ENCODE data around the gene CUL7. TPM values are rescaled to one million over a fixed set of nuclear protein-coding genes. Genes with fewer than 3 reads are reported as not detected.

Gene CUL7
- total and polyA plus RNA-seq, 9 of the 15 experiments (the other 6 are each of a cell fraction or from before 2014, with no cell fraction given) = 0.44 to 20.1 (median 8.6) TPM

DNA sequence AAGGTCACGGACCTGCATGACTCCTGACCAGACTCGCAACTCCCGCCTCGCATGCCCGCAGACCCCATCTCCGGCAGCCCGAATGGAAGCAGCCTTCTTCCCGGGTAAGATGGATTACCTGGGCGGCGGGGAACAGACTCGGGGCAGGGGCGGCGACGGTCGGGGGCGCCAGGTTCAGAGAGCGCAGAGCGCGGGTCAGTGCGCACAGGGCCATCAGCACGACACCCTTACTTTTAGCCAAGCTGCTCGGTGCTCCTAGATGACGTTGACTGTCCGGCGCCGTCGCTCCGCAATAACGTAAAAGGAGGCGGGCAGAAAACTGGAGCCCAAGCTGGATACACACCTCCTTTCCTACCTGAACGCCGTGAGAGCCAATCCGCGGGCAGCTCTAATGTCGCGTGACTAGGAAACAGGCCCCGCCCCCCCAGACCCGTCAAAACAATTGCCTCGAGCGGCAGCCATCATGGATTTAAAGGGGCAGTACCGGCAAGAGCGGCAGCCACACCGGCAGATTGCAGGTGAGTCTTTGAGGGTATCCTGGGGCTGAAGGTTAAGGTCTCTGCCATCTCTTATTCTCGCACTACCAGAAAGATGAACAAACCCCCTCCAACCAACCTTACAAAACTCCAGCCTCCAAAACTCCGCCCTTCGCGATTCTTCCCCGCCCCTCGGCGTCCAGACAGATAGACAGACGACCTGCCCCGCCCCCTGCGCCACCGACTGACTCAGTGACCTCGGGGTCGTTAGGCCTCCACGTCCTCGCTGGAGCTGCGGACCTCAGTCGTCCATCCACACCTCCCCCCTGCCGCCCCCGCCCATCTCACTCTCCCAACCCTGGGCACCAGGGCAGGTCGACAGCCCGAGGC lies 5.8 kb upstream of the CUL7 start, which contains the start of the genes KLC4 and MRPL2 (continued):
- TF ChIP-seq, protein P1, sequence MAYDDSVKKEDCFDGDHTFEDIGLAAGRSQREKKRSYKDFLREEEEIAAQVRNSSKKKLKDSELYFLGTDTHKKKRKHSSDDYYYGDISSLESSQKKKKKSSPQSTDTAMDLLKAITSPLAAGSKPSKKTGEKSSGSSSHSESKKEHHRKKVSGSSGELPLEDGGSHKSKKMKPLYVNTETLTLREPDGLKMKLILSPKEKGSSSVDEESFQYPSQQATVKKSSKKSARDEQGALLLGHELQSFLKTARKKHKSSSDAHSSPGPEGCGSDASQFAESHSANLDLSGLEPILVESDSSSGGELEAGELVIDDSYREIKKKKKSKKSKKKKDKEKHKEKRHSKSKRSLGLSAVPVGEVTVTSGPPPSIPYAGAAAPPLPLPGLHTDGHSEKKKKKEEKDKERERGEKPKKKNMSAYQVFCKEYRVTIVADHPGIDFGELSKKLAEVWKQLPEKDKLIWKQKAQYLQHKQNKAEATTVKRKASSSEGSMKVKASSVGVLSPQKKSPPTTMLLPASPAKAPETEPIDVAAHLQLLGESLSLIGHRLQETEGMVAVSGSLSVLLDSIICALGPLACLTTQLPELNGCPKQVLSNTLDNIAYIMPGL (CRISPR knock-in tag; IDR thresholded peaks at IDR 0.05) = peak; percentile 81
- TF ChIP-seq CBFA2T2 (conservative IDR thresholded peaks at IDR 0.05) = no peak
- TF ChIP-seq, protein P2, sequence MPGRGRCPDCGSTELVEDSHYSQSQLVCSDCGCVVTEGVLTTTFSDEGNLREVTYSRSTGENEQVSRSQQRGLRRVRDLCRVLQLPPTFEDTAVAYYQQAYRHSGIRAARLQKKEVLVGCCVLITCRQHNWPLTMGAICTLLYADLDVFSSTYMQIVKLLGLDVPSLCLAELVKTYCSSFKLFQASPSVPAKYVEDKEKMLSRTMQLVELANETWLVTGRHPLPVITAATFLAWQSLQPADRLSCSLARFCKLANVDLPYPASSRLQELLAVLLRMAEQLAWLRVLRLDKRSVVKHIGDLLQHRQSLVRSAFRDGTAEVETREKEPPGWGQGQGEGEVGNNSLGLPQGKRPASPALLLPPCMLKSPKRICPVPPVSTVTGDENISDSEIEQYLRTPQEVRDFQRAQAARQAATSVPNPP (IDR thresholded peaks at IDR 0.05; ENCODE audit: borderline replicate concordance, insufficient read depth, insufficient read length) = no peak
- peak; percentile 75; the same call in 1 of the 2 replicates for TF ChIP-seq HLTF (IDR thresholded peaks at IDR 0.05)
- no peak for TF ChIP-seq ZNF184 (CRISPR knock-in tag; IDR thresholded peaks at IDR 0.05)
- no peak for TF ChIP-seq SMARCA4 (IDR thresholded peaks at IDR 0.05)
- TF ChIP-seq, protein P3, sequence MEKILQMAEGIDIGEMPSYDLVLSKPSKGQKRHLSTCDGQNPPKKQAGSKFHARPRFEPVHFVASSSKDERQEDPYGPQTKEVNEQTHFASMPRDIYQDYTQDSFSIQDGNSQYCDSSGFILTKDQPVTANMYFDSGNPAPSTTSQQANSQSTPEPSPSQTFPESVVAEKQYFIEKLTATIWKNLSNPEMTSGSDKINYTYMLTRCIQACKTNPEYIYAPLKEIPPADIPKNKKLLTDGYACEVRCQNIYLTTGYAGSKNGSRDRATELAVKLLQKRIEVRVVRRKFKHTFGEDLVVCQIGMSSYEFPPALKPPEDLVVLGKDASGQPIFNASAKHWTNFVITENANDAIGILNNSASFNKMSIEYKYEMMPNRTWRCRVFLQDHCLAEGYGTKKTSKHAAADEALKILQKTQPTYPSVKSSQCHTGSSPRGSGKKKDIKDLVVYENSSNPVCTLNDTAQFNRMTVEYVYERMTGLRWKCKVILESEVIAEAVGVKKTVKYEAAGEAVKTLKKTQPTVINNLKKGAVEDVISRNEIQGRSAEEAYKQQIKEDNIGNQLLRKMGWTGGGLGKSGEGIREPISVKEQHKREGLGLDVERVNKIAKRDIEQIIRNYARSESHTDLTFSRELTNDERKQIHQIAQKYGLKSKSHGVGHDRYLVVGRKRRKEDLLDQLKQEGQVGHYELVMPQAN (IDR thresholded peaks at IDR 0.05; ENCODE audit: borderline replicate concordance) = peak; percentile 96
- no peak for TF ChIP-seq HIVEP1 (CRISPR knock-in tag; IDR thresholded peaks at IDR 0.05)
- peak; percentile 91 for TF ChIP-seq BHLHE40 (IDR thresholded peaks at IDR 0.05; ENCODE audit: low read length)
- TF ChIP-seq ZKSCAN8 (CRISPR knock-in tag; IDR thresholded peaks at IDR 0.05) = no peak
- TF ChIP-seq ZBTB1 (CRISPR knock-in tag; IDR thresholded peaks at IDR 0.05; ENCODE audit: borderline replicate concordance, low read depth) = no peak; the same call in 1 of the 2 replicates
- TF ChIP-seq MEF2A (IDR thresholded peaks at IDR 0.05; ENCODE audit: control insufficient read depth, low read depth, low read length) = no peak
- TF ChIP-seq SPI1 (IDR thresholded peaks at IDR 0.05; ENCODE audit: borderline replicate concordance, low read depth, low read length) = no peak
- no peak for TF ChIP-seq SREBF2 (CRISPR knock-in tag; IDR thresholded peaks at IDR 0.05)
- TF ChIP-seq, protein P4, sequence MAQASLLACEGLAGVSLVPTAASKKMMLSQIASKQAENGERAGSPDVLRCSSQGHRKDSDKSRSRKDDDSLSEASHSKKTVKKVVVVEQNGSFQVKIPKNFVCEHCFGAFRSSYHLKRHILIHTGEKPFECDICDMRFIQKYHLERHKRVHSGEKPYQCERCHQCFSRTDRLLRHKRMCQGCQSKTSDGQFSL (CRISPR knock-in tag; IDR thresholded peaks at IDR 0.05) = no peak
- TF ChIP-seq, protein P4 (tag; IDR thresholded peaks at IDR 0.05) = no peak
- TF ChIP-seq, protein P5, sequence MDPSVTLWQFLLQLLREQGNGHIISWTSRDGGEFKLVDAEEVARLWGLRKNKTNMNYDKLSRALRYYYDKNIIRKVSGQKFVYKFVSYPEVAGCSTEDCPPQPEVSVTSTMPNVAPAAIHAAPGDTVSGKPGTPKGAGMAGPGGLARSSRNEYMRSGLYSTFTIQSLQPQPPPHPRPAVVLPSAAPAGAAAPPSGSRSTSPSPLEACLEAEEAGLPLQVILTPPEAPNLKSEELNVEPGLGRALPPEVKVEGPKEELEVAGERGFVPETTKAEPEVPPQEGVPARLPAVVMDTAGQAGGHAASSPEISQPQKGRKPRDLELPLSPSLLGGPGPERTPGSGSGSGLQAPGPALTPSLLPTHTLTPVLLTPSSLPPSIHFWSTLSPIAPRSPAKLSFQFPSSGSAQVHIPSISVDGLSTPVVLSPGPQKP (CRISPR knock-in tag; IDR thresholded peaks at IDR 0.05) = no peak
- no peak for TF ChIP-seq SRSF7 (optimal IDR thresholded peaks at IDR 0.05; ENCODE audit: low read depth, low read length)
- no peak for TF ChIP-seq ELF2 (CRISPR knock-in tag; IDR thresholded peaks at IDR 0.05)
- TF ChIP-seq ZKSCAN3 (CRISPR knock-in tag; IDR thresholded peaks at IDR 0.05) = no peak
- no peak for TF ChIP-seq ZNF124 (CRISPR knock-in tag; IDR thresholded peaks at IDR 0.05)
